ENCODE measurements around the gene ANXA5. TPM values are rescaled to one million over a fixed set of nuclear protein-coding genes. Genes with fewer than 3 reads are reported as not detected.

ANXA5 gene
- total RNA-seq, 4 donors from 2014 or later, result 255 to 353 (median 316) TPM

- Histone ChIP-seq H3K4me1 (peaks cover 3 to 15% of the 10 kb centered on the region in 2 donors), H3K4me3 (no peak overlapping the region), H3K9me3 (no peaks in the 10 kb centered on the region), H3K27ac (peak overlapping the region; percentile 22 to 95), H3K27me3 (no peaks in the 10 kb centered on the region), H3K36me3 (no peaks in the 10 kb centered on the region)
- no peak for TF ChIP-seq CTCF (IDR thresholded peaks at IDR 0.05)
- no peak for TF ChIP-seq POLR2A (IDR thresholded peaks at IDR 0.05)
- intact Hi-C loops (cut with DNase I; ENCODE audit: low total_unique reads), result no loop called here
- no peak for DNase-seq
Measured at GRCh38 chr4:121688261-121688660, 8.5 kb downstream of the ANXA5 start.

GRCh38 chr4:121686255-121686654 lies 10.5 kb downstream of the ANXA5 start:
- no peak overlapping the region for H3K4me3 ChIP-seq
- H3K9me3 ChIP-seq, result no peaks in the 10 kb centered on the region
- H3K36me3 ChIP-seq, result no peaks in the 10 kb centered on the region
- intact Hi-C loops (cut with DNase I; ENCODE audit: low total_unique reads), result no loop called here
- H3K27ac ChIP-seq, result no peak overlapping the region
- H3K4me1 ChIP-seq, result peaks cover 3 to 15% of the 10 kb centered on the region in 2 donors
- TF ChIP-seq POLR2A (IDR thresholded peaks at IDR 0.05) (no peak), CTCF (IDR thresholded peaks at IDR 0.05) (no peak)
- no peak for DNase-seq
- no peaks in the 10 kb centered on the region for H3K27me3 ChIP-seq

- Histone ChIP-seq H3K27ac (no peak overlapping the region), H3K4me3 (no peak overlapping the region), H3K36me3 (no peaks in the 10 kb centered on the region), H3K27me3 (no peaks in the 10 kb centered on the region), H3K4me1 (peaks cover 3 to 13% of the 10 kb centered on the region in 2 donors), H3K9me3 (no peaks in the 10 kb centered on the region)
- DNase-seq, result no peak
- intact Hi-C loops (cut with DNase I; ENCODE audit: low total_unique reads), result no loop called here
- TF ChIP-seq CTCF (IDR thresholded peaks at IDR 0.05), result no peak
- TF ChIP-seq POLR2A (IDR thresholded peaks at IDR 0.05), result no peak
Measured at GRCh38 chr4:121685257-121685656, 11.5 kb downstream of the ANXA5 start.

GRCh38 chr4:121684561-121684960 lies 12.2 kb downstream of the ANXA5 start:
- intact Hi-C loops (cut with DNase I; ENCODE audit: low total_unique reads), result no loop called here
- Histone ChIP-seq H3K9me3 (no peaks in the 10 kb centered on the region), H3K27ac (peak overlapping the region in 1 of 2 donors; percentile 5), H3K27me3 (no peaks in the 10 kb centered on the region), H3K4me1 (peaks cover 3 to 6% of the 10 kb centered on the region in 2 donors), H3K36me3 (no peaks in the 10 kb centered on the region), H3K4me3 (no peak overlapping the region)
- TF ChIP-seq POLR2A (IDR thresholded peaks at IDR 0.05) (no peak), CTCF (IDR thresholded peaks at IDR 0.05) (no peak)
- DNase-seq, result no peak

- intact Hi-C loops (cut with DNase I; ENCODE audit: low total_unique reads), result no loop called here
- Histone ChIP-seq H3K4me3 (no peak overlapping the region), H3K9me3 (no peaks in the 10 kb centered on the region), H3K4me1 (peaks cover 3 to 5% of the 10 kb centered on the region in 2 donors), H3K27me3 (no peaks in the 10 kb centered on the region), H3K36me3 (no peaks in the 10 kb centered on the region), H3K27ac (peak overlapping the region in 1 of 2 donors; percentile 5)
- no peak for DNase-seq
- TF ChIP-seq POLR2A (IDR thresholded peaks at IDR 0.05) (no peak), CTCF (IDR thresholded peaks at IDR 0.05) (no peak)
Measured at GRCh38 chr4:121684016-121684415, 12.8 kb downstream of the ANXA5 start.
